A204.1 (cell line): ENCODE results near the gene SPTSSB.

Experiments used
- FAIRE-seq: peaks from 2 replicates; lab custom pipeline; 2012; peaks lifted over from hg19 to GRCh38; lab: Jason Lieb, UNC

The SPTSSB gene

DNA sequence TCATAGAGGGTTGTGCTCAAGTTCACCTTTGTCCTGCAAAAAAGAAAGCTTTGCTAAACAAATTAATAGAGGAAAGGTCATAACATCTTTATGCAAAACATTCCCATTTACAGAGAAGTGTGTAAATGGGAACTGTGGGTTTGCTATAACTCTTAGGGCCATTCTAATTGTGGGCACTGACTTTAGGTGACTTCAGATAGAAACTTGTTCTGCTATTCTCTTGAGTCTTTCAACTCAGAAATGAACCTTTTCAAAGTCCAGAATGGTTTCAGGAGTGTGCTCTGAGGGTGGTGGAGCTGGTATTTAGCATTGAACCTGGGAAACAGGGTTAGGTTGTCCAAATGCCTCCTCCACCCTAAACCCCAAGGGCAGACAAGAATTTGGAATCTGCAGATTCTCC lies 34.0 kb downstream of the SPTSSB start:
- no peak for FAIRE-seq

DNA sequence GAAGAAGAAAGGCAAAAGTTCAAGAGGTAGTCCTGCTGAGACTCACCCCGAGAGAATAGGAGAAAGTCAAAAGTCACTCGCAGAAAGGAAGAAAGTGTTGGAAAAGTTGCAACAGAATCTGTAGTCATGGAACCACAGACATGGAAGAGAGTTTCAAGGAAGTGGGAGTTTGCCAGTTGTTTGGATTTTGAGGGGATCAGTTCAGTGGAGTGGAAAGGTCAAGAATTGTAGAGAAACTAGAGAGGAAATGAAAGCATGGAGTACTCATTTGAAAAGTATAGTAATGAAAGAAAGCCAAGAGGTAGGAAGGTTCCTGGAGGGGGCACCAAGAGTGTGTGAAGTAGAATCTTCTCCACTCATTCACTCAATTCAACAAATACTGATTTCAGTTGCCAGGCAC lies 34.7 kb downstream of the SPTSSB start:
- FAIRE-seq, result no peak

DNA sequence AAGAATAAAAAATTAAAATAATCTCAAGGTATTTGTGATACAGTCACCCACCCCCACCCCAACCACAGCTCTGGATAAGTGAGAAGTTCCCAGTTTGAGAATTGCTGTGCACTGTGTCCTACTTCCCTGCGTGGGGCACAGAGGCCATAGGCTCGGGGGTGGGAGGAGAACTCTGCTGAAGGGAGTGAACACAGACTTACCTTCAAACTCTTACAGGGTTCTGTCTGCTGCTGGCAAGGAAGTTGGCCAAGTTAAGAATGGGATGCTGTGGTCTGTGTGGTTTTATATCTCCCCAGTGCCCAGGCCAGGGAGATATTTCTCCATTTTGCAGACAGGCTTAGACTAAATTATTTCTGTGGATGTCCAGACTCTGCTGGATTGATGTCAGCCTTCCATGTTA lies 37.6 kb downstream of the SPTSSB start:
- no peak for FAIRE-seq

DNA sequence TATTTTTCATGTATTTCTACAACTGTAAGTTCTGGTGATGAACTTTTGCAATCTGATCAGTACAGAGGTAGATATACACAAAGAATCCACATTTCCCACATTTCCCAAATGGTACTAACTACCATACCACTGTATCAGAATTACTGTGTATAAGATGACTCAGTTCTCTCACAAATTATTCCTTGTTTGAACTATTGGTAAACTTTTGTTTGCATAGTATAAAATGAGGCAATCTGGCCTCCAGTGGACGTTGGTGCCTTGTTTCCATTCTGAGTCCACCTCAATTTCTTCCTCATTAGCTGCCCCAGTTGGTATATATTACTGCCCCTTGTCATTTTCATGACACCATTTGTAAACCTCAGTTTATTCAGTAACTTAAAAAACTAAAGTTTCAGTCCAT lies 38.5 kb downstream of the SPTSSB start:
- FAIRE-seq, result no peak

DNA sequence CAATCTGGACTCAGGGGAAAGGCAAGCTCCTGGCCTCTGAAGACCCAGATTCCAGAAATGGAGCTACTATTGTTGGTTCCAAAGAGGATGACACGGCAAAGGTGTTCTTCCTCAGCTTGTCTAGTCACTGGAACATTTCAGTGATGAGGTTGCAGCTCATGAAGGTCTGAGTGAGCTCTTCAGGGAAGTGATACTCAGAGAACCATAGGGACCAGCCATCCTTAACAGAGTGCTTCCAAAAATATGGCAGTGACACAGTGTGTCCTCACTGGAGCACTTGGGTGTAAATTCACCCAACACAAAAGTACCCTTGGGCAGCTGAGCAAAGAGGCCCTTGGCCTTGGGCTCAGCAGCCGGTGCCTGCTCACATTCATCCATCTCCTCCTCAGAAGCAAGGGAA lies 46.3 kb downstream of the SPTSSB start:
- no peak for FAIRE-seq

DNA sequence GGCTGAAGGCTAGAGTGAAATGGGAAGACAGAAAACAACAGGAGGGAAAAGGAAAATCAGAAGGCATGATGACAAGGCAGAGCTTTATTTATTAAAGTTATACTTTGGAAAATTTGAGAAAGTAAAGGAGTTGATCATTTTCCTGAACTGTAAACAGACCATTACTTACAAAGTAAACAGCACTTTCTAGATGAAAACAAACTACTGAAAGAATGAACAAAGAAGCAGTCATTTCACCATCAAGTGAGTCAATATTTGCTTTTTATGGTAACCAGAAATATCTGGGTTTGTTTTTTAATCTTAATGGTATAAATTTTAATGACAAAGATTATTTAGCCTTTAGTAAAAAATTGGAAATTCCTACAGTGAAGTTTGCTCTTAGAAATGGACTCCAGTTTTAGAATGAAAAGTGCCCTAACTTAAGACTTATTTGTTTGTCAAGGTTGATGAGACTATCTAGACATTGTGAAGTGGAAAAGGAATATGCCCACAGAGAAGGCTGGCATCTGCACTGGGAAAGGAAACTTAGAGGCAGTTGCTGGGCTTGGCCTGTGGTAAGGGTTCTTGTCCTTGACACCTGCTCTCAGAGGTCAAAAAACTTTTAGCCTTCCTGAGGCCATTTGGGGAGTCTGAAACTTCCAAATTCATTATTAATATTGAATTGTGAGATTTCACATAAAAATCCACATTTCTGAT lies 47.2 kb downstream of the SPTSSB start:
- no peak for FAIRE-seq

DNA sequence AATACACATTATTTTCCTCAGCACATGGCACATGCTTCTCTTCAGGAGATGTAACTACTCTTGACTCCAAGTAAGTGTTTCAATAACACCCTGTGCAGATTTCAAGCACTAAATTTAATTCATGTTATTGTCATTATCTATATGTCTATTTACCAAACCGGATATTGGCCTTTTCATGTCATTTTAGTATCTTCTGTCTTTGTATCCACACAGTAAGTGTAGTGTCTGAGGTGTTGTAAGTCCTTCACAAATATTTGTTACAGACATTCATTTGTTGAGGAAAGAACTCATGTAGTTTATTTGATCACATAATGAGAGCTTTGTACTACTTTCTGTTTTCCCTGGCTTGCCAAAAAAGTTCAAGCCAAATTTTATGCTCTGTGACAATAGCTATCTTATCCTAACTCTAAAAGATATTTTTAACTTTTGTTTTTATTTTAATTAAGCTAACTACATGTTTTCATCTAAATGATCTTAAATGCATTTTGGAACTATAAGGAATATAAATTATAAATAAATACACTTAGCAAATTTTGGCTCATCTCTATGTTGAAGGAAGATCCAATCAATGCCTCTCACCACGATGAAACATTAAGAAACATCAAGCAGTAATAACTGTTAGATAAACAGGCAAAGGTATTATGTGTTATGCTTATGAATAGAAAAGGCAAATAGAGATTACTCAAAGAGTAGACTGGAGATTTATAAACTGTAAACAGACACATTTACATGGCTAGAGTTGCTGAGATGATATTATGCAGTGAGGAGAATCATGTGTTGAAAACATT lies 48.3 kb downstream of the SPTSSB start:
- no peak for FAIRE-seq

DNA sequence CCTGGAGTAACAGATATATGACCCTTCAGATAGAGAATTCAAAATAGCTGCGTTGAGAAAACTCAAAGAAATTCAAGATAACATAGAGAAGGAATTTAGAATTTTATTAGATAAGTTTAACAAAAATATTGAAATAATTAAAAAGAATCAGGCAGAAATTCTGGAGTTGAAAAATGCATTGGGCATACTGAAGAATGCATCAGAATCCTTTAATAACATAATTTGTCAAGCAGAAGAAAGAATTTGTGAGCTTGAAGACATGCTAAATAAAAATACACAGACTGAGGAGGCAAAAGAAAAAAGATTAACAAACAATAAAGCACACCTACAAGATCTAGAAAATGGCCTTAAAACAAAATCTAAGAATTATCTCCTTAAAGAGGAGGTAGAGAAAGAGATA lies 50.5 kb downstream of the SPTSSB start:
- FAIRE-seq, result no peak

DNA sequence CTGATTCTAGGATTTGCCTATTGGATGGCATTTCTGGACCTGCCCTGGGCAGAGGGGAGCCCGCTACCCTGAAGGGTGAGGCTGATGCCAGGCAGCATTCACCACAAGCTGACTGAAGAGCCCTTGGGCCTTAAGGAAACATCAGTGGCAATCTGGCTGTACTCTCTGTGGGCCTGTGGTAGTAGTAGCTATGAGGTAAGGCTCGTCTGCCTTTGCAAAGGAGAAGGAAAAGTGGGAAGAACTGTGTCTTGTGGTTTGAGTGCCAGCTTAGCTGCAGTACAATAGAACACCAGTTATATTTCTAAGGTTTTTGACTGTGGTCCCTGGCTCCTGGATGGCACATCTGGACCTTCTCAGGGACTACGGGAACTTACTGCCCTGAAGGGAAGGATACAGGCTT lies 51.5 kb downstream of the SPTSSB start:
- no peak for FAIRE-seq

DNA sequence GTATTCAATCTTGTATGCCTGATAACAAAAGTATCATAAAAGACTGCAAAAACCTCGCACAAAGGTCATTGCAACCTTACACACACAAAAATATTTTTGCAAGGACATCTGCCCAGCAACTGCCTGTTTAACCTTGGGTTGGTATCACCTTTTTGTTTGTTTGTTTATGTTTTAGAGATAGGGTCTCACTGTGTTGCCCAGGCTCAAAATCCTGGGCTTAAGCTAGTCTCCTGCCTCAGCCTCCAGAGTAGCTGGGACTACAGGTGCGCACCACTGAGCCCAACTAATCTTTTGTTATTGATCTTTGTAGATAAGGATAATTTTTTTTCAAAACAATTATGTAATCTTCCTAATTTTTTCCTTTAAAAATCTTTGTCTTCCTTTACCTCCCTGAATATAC lies 54.2 kb downstream of the SPTSSB start:
- no peak for FAIRE-seq

DNA sequence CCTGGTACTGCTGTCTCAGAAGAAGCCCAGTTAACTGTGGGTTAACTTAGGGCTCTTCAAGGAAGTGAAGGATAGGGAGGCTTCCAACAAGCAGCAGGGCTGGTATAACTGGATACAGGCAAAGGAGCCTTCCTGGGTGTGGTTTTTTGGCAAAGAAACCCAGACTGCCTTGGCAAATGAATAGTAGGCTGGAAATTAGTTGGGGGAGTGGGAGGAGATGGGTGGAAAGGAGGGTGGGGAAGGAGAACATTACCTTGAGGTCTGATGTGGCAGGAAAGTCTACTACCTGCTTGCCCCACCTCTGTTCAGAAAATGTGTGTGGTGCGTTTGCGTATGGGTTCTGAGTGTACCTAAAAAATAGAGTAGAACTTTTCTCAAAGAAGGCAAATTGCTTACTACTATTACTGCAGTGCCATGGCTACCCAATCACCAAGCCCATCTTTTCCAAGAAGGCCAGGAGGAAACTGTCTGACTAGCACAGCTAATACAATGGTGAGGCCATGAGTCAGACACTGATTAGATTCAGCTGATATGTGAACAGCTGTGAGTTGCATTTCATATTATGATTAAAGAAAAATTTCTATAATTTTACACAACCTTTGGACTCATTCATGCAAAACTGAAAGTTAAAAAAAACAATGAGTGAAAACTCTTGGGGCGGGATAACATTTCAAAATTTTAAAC lies 55.2 kb downstream of the SPTSSB start:
- FAIRE-seq, result no peak

DNA sequence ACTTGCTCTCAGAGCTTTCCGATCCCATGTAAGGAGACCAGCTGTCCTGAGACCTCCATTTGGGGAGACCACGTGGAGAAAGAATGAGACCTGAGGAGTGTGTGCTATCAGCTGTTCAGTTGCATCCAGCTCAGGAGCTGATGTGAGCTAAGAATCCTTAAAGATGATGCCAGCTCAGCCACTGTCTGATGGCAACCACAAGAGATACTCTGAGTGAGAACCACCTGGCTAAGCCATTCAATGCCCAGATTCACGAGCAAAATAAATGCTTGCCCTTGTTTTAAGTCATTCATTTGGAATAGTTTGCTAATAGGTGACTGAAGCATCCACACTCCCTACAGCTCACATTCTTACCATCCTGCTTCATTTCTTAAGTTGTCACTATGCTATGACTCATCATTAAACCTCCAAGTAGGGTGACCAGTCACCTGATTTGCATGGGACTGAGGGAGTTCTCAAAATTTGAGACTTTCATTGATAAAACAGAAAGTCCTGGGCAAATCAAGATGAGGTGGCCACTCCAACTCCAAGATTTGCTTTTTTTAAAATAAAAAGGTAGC lies 56.4 kb downstream of the SPTSSB start:
- no peak for FAIRE-seq

DNA sequence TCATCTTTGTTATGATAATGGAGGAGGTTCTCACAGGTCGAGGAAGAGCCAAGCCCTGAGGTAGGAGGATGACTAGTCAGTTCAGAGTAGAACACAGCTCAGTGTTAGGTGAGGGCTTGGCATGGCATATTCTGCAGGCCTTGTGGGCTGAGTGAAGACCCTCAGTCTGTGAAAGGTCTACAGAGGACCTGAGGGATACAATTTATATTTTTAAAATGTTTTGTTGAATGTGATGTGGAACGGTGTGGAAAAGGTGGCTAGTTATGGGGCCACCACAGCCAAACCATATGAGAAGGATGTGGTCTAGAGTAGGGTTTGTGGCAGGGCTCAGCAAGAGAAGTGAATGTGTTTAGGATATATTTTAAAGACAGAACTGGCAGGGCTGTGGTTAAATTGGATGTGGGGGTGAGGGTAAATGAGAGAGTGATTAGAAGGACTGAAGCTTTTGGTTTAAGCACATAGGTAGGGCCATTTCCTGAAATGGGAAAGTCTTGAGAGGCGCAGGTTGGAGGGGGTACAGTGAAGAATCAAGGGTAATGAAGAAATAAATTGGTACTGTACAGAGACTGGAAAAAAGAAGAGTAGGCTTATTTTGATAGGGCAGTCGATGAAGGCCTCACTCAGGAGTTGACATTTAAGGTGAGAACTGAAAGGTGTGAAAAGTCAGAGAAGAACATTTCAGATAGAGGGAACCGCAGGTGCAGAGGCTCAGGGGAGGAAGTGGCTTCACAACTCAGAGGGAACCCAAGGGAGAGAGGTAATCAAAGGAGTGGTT lies 60.5 kb downstream of the SPTSSB start:
- no peak for FAIRE-seq

DNA sequence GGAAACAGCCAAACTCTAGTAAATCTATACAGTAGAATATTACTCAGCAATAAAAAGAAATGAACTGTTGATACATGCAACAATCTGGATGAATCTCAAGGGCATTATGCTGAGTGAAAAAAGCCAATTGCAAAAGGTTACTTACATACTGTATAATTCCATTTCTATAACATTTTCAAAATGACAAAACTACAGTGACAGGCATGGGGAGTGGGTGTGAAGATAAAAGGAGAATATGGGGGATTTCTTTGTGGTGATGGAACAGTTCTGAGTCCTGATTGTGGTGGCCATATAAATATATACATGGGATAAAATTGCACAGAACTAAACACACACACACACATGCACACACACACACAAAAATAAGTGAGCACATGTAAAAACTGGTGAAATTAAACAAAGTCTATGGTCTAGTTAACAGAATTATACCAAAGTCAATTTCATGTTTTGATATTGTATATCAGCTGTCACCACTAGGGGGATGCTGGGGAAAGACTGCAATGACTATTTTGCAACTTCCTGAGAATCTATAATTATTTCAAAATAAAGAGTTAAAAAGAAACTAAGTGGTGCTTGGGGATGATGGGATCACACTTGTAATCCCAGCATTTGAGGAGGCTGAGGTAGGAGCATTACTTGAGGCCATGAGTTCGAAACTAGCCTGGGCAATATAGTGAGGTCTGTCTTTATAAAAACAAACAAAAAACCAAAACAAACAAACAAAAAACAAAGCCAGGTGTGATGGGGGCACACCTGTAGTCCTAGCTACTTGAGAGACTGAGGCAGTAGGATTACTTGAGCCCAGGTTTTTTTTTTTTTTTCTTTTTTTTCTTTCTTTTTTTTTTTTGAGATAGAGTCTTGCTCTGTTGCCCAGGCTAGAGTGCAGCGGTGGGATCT lies 66.0 kb downstream of the SPTSSB start:
- FAIRE-seq, result no peak

DNA sequence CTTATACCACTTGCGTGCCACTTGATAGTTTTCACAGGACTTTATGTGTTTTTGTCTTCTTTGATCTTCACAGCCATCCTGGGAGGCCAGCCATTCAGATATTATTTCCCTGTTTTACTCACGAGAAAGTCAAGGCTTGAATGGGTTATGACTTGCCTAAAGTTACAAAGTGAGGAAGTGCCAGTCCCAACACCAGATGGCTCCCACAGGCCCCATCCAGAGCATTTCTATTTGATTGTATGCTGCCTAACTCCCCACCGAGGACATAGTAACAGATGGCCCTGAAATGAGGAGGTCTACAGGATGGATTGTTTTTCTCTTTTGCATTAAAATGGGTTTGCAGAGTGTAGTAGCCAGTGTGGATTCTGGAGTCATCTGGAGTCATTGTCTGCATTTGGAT lies 74.5 kb downstream of the SPTSSB start:
- no peak for FAIRE-seq

DNA sequence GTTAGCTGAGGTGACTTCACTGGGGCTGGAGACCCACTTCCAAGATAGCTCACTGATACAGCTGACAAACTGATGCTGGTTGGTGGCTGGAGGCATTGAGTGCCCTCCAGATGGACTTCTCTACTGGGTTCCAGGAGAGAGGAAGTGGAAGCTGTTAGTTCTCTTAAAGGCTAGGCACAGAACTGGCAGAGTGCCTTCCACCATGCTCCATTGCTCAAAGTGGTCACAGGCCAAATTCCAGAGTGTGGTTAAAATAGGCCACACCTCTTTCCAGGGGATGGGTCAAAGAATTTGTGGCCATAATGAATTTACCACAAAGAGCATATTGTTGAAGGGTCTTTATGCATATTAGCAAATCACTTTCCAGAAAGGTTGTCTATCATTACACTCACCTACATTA lies 76.0 kb downstream of the SPTSSB start:
- FAIRE-seq, result no peak
